H1 (cell line): ENCODE results near the gene FGD6.

Source experiments
- CTCF ChIP-seq, 3 experiments: IDR thresholded peaks; 1 replicate in 2 of 3; 2 replicates in 1 of 3; pipeline versions ENCODE4 v1.5.1 to v1.6.1; 2011; ENCODE audit warnings: low read length in 3 of 3, mild to moderate bottlenecking in 3 of 3, inconsistent platforms in 2 of 3, low read depth in 1 of 3, moderate library complexity in 1 of 3; ENCODE audit not compliant: insufficient read depth in 1 of 3; ENCODE audit errors: control extremely low read depth in 1 of 3
- GABPA ChIP-seq: IDR thresholded peaks from 2 replicates; pipeline ENCODE4 v1.6.1; 2011; ENCODE audit warnings: mild to moderate bottlenecking, low read length, moderate library complexity, borderline replicate concordance; ENCODE audit not compliant: insufficient read depth
- NRF1 ChIP-seq: IDR thresholded peaks from 2 replicates; pipeline ENCODE4 v1.6.1; 2011; ENCODE audit warnings: mild to moderate bottlenecking, low read depth, low read length, improper control_type of control experiment
- POLR2A ChIP-seq, 2 experiments: IDR thresholded peaks; 1 replicate in 1 of 2; 2 replicates in 1 of 2; pipeline ENCODE4 v1.6.1; 2011; ENCODE audit warnings: low read depth in 2 of 2, low read length in 2 of 2, mild to moderate bottlenecking in 2 of 2; ENCODE audit errors: control extremely low read depth in 1 of 2
- RFX5 ChIP-seq: IDR thresholded peaks from 2 replicates; pipeline ENCODE4 v1.6.1; 2011; ENCODE audit warnings: low read depth, low read length, improper control_type of control experiment, borderline replicate concordance
- TAF7 ChIP-seq: optimal IDR thresholded peaks from 2 replicates; pipeline ENCODE3; 2011; ENCODE audit warnings: low read depth, mild to moderate bottlenecking, inconsistent platforms, low read length, moderate library complexity, borderline replicate concordance

- TF ChIP-seq TAF7 = no peak
- no peak for TF ChIP-seq CTCF (IDR thresholded peaks at IDR 0.05; ENCODE audit: control extremely low read depth in 1 of 3, insufficient read depth in 1 of 3, low read depth in 1 of 3, low read length in 3 of 3)
- TF ChIP-seq NRF1 = no peak
- TF ChIP-seq RFX5 = no peak
- TF ChIP-seq POLR2A (IDR thresholded peaks at IDR 0.05; ENCODE audit: control extremely low read depth in 1 of 2, low read depth in 2 of 2, low read length in 2 of 2) = no peak
- TF ChIP-seq GABPA = no peak
Measured at GRCh38 chr12:95060951-95061350, 156.3 kb downstream of the FGD6 start.
